DMS79 treated with DMSO at 0.1 percent for 48 hours (cell line): ENCODE measurements around the gene TSACC.
"Not testable (repeated sequence)": the region's sequence is repeated elsewhere in the genome, so short reads cannot be mapped to it uniquely, and the experiment has no call there.

Experiments used
- DNase-seq: peaks from one replicate; lab custom pipeline; 2025; lab: John Stamatoyannopoulos, UW

The TSACC gene

GRCh38 chr1:156346636-156347035, 8.3 kb downstream of the TSACC start:
- DNase-seq = no peak

- DNase-seq = no peak
These were observed 9.0 kb downstream of the TSACC start for GRCh38 chr1:156347331-156347730.

GRCh38 chr1:156352481-156352880, 14.2 kb downstream of the TSACC start:
- DNase-seq = not testable (repeated sequence)

- peak; percentile 39 for DNase-seq
These were observed 18.0 kb downstream of the TSACC start for GRCh38 chr1:156356262-156356874.

- peak; percentile 86 for DNase-seq
These were observed 18.7 kb downstream of the TSACC start for GRCh38 chr1:156356875-156357534.

GRCh38 chr1:156357977-156358376, 19.7 kb downstream of the TSACC start:
- no peak for DNase-seq

- DNase-seq = no peak
These were observed 20.3 kb downstream of the TSACC start for GRCh38 chr1:156358641-156359040.

GRCh38 chr1:156359249-156359648, 20.9 kb downstream of the TSACC start:
- no peak for DNase-seq

GRCh38 chr1:156359973-156360372, 21.6 kb downstream of the TSACC start:
- no peak for DNase-seq

GRCh38 chr1:156360534-156360933, 22.2 kb downstream of the TSACC start:
- no peak for DNase-seq

GRCh38 chr1:156365754-156366153, 27.4 kb downstream of the TSACC start:
- no peak for DNase-seq

- no peak for DNase-seq
These were observed 28.2 kb downstream of the TSACC start for GRCh38 chr1:156366378-156367166.

GRCh38 chr1:156367383-156368156, 29.2 kb downstream of the TSACC start:
- no peak for DNase-seq

- DNase-seq = no peak
These were observed 29.9 kb downstream of the TSACC start for GRCh38 chr1:156368157-156368658.

GRCh38 chr1:156368889-156369684, 30.8 kb downstream of the TSACC start, which contains the start of gene RHBG:
Gene RHBG (plus strand): TSS chr1:156369211. CDS start chr1:156369250, 39 bp downstream.
- peak; percentile 45 for DNase-seq

GRCh38 chr1:156369685-156370286, 31.5 kb downstream of the TSACC start:
- not testable (repeated sequence) for DNase-seq

GRCh38 chr1:156371553-156372264, 33.4 kb downstream of the TSACC start:
- DNase-seq = no peak

GRCh38 chr1:156372265-156372586, 33.9 kb downstream of the TSACC start:
- DNase-seq = no peak

- no peak for DNase-seq
These were observed 34.5 kb downstream of the TSACC start for GRCh38 chr1:156372876-156373275.

GRCh38 chr1:156373546-156373945, 35.2 kb downstream of the TSACC start:
- no peak for DNase-seq
